ENCODE measurements around the gene UBE2C.

Gene UBE2C

DNA sequence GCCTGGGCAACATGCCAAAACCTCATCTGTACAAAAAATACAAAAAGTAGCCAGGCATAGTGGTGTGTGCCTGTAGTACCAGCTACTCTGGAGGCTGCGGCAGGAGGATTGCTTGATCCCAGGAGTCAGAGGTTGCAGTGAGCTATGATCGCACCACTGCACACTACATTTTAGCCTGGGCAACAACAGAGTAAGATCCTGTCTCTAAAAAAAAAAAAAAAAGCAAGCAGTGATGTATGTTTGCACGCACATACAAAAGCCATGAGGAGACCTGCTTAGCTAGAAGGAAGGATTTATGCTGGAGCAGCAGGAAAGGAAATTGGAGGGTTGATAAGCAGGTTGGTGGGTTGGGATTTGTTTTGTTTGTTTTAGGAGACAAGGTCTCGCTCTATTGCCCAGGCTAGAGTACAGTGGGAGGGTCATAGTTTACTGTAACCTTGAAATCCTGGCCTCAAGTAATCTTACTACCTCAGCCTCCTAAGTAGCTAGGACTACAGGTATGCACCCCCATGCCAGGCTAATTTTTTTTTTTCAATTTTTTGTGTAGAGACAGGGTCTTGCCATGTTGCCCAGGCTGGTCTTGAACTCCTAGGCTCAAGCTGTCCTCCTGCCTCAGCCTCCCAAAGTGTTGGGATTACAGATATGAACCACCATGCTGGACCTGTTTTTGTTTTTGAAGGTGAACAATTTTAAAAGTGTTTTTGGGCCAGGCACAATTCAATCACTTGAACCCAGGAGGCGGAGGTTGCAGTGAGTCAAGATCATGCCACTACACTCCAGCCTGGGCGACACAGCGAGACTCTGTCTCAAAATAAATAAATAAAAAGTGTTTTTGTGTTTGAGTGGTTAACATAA, 49.0 kb downstream of the UBE2C start:
- DNase-seq = no peak

DNA sequence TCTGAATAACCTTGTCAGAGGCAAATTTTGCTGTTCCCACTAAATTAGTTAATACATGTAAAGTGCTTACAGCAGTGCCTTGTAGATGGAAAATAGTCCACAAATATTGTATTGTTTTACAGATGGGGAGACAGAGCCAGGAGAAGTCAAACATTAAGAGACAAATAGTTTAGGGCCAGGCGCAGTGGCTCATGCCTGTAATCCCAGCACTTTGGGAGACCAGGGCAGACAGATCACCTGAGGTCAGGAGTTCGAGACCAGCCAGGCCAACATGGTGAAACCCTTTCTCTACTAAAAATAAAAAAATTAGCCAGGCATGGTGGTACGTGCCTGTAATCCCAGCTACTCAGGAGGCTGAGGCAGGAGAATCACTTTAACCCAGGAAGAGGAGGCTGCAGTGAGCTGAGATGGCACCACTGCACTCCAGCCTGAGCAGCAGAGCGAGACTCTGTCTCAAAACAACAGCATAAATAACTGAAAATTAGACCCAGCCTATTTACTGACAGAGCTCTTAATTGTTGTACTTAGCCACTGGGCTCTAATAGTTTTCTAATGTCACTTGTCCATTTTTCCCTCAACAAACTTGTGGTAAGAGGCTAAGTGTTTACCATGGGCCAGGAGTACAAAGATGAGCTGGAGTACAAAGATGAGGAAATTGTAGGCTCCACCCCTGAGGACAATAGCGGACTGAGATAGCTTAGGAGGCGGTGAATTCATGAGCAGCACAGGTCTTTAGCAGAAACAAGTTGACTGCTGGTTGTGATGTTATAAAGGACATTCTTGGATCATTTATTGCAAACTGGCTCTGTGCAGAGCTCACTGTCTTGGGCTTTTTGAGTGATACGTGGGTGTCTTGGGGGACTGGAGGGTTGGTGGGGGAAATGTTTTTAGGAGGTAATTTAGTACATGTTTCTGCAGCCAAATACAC, 51.4 kb downstream of the UBE2C start:
- no peak for DNase-seq

DNA sequence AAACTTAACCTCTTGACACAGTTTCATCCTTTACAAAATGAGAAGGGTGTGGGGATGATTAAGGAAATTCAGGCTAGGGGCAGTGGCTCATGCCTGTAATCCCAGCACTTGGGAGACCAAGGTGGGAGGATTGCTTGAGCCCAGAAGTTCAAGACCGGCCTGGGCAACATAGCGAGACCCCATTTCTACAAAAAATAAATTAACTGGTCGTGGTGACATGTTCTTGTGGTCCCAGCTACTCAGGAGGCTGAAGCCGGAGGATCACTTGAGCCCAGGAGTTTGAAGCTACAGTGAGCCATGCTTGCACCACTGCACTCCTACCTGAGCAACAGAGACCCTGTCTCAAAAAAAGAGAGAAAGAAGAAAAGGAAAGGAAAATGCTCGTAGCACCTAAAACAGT, 54.0 kb downstream of the UBE2C start:
- DNase-seq = no peak
